HG02973 (cell line): ENCODE data around the gene RCOR1.

Experiments
- ATAC-seq: cut with Tn5 transposase; IDR thresholded peaks from one replicate; pipeline ENCODE4 v1.9.1; 2021; ENCODE audit warnings: moderate library complexity; ENCODE audit not compliant: unreplicated experiment

RCOR1 gene

GRCh38 chr14:102771144-102771543 is 178.7 kb downstream of the RCOR1 start:
- no peak for ATAC-seq

DNA sequence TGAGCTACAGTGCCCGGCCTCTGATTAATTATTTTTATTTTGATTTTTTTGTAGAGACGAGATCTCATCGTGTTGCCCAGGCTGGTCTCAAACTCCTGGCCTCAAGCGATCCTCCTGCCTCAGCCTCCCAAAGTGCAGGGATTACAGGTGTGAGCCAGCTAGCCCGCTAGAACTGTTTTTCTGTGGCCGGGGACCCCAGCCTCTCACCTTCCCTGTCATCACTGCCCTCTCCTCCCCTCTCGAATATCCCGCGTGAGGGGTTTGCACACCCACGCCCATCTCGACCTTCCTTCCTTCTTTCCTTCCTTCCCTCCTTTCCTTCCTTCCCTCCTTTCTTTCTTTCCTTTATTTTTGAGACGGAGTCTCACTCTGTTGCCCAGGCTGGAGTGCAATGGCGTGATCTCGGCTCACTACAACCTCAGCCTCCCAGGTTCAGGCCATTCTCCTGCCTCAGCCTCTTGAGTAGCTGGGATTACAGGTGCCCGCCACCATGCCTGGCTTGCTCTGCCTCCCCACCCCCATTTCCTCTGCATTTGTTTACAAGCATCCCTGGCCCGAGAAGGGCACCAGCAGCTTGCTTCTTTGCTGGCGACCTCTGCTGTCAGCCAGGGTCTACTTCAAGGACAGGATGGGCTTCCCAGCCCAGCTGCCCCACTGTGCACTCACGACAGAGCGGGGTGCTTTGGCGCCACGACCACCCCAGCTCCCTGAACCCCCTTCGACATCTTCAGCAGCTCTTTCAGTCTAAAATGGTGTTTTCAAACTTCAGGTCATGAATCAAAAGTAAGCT is 180.5 kb downstream of the RCOR1 start:
- ATAC-seq: no peak

- ATAC-seq: peak; percentile 33
Measured at GRCh38 chr14:102774391-102775153, 182.1 kb downstream of the RCOR1 start.

GRCh38 chr14:102775855-102776760 is 183.7 kb downstream of the RCOR1 start:
- ATAC-seq: no peak

- ATAC-seq: peak; percentile 46
Measured at GRCh38 chr14:102776761-102777710, 184.6 kb downstream of the RCOR1 start, which contains the start of gene TRAF3. TSS of gene TRAF3 (plus strand) at chr14:102777449. CDS start at chr14:102870202, 92,753 bp downstream.

GRCh38 chr14:102777711-102778337 is 185.4 kb downstream of the RCOR1 start:
- ATAC-seq: peak; percentile 2

DNA sequence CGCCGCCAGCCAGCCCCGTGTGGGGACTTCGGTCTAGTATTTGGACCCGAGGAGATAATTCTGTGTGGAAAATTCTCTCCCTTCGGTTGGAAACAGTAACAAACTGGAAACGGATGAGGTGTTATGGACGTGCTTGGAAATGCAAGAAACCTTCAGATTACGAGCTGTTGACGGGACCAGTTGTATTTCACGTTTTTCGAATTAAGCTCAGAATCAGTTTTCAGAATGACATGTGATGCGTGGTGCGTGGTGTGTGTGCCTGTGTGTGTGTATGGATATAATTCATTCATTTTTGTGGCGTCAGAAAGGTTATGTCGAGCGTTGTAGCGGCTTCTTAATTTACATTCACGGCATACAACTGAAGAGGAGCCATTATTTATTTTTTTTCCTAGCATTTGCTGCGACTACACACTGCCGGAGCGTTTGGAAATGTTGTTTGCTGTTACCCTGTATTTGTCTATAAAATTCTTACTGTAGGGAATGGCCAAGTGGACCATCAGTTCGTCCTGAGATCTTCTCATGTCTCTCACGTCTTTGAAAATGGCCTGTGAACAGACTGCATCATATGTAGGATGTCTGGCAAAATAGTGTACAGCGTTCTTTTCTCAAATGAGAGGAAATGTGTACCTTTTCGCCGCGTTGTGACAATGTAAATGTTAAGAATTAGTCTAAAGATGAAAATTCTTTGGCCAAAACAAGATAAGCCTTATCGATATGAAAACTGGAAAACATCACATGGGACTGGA is 186.1 kb downstream of the RCOR1 start:
- ATAC-seq: no peak

GRCh38 chr14:102779084-102779462 is 186.6 kb downstream of the RCOR1 start:
- ATAC-seq: no peak

DNA sequence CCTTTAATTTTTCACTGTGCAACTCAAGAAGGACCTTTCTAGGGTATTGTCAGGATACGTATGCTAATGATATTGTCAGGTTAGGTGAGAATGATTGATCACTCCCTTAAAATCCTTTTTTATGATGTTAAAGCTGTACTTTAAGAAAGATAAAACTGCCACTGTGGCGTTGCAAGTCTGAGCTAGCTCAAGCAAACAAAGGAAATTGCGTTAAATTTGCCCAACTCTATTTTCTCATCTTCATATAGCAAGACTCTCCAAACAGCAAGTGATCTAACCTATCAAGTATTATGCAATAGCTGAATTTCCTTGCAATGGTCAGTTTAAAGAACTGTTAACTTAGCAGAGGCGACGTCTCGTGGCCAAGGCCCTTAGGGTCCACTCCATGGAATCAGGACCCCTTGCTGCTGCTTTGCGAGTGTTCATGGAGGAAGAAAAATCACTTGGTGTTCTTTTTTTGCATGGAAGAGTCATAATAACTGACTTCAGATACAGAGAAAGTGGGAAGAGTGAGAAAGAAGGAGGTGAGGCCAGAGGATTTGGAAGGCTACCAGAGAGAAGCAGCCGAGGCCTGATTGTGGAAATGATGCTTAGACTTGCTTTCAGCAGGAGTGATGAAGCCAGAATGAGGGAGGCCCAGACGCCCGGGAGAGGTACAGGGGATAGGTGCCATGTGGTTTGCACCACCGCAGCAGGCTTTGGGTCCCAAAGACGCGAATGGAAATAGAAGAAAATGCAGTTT is 187.3 kb downstream of the RCOR1 start:
- no peak for ATAC-seq
